Muscle of leg (tissue), 11 donors: Measurements from ENCODE around the gene GIMAP7. TPM values are rescaled to one million over a fixed set of nuclear protein-coding genes. Genes with fewer than 3 reads are reported as not detected.

ENCODE experiments used
- DNase-seq: peaks from one replicate; pipeline ENCODE4 v3.0.0; 2013
- H3K27ac ChIP-seq: one replicate; pipeline ENCODE4 v1.5.1; 2013; ENCODE audit warnings: mild to moderate bottlenecking, low read length, control low read depth
- H3K27me3 ChIP-seq: one replicate; pipeline ENCODE4 v1.6.1; 2013; ENCODE audit warnings: low read length; ENCODE audit not compliant: control insufficient read depth, insufficient read depth
- H3K36me3 ChIP-seq: one replicate; pipeline ENCODE4 v1.6.1; 2013; ENCODE audit warnings: low read length; ENCODE audit not compliant: control insufficient read depth, insufficient read depth
- H3K4me1 ChIP-seq: one replicate; pipeline ENCODE4 v1.6.1; 2013; ENCODE audit warnings: low read length; ENCODE audit not compliant: control insufficient read depth, insufficient read depth
- H3K4me3 ChIP-seq: one replicate; pipeline ENCODE4 v1.5.1; 2013; ENCODE audit warnings: low read length, control low read depth
- H3K9me3 ChIP-seq: replicated peaks from 2 replicates; pipeline ENCODE4 v1.6.1; 2013; ENCODE audit warnings: low read depth, low read length; ENCODE audit not compliant: control insufficient read depth
- WGBS: methylation state at CpG from one replicate; pipeline ENCODE4 v1.1.5; 2013; ENCODE audit warnings: missing lambda C conversion rate; ENCODE audit not compliant: insufficient coverage; 5-methylcytosine and 5-hydroxymethylcytosine counted together
- polyA plus RNA-seq, 8 donors: library from polyadenylated mRNA; unstranded; fragments of 120-200 nt; gene quantifications; one replicate each; pipeline versions ENCODE4 v1.2.1 to v1.2.3, GENCODE V29; 2013; ENCODE audit warnings: inconsistent platforms in 1 of 8, low replicate concordance in 1 of 8; ENCODE audit not compliant: insufficient read length in 8 of 8, insufficient read depth in 1 of 8
- total RNA-seq: library from RNA; stranded (reverse); fragments of 120-200 nt; gene quantifications from one replicate; pipeline ENCODE4 v1.2.4, GENCODE V29; 2013

GIMAP7 gene
- total and polyA plus RNA-seq, 9 donors: 5.9 to 12.8 (median 10.7) TPM

DNA sequence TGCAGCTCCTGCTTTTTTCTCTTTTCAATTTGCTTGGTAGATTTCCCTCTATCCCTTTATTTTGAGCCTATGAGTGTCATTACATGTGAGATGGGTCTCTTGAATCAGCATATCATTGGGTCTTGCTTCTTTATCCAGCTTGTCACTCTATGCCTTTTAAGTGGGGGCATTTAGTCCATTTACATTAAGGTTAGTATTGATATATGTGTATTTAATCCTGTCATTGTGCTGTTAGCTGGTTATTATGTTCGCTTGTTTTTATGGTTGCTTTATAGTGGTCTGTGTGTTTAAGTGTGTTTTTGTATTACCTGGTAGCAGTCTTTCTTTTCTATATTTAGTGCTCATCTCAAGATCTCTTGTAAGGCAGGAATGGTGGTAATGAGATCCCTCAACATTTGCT is 17.0 kb downstream of the GIMAP7 start:
- WGBS: no CpG with 5 or more reads among the region's 1 CpG
- no peaks in the 10 kb centered on the region for H3K4me1 ChIP-seq
- peaks cover 2% of the 10 kb centered on the region for H3K27me3 ChIP-seq
- DNase-seq: no peak
- no peaks in the 10 kb centered on the region for H3K36me3 ChIP-seq
- no peak overlapping the region for H3K4me3 ChIP-seq
- peaks cover 18% of the 10 kb centered on the region for H3K9me3 ChIP-seq
- no peak overlapping the region for H3K27ac ChIP-seq

GRCh38 chr7:150538259-150538658 is 23.6 kb downstream of the GIMAP7 start:
- Histone ChIP-seq H3K27ac (no peak overlapping the region), H3K27me3 (peaks cover 2% of the 10 kb centered on the region), H3K36me3 (no peaks in the 10 kb centered on the region), H3K4me1 (no peaks in the 10 kb centered on the region), H3K4me3 (no peak overlapping the region), H3K9me3 (peaks cover 48% of the 10 kb centered on the region)
- WGBS: no CpG with 5 or more reads among the region's 2 CpGs
- no peak for DNase-seq

GRCh38 chr7:150553163-150553562 is 38.5 kb downstream of the GIMAP7 start:
- H3K27me3 ChIP-seq: no peaks in the 10 kb centered on the region

DNA sequence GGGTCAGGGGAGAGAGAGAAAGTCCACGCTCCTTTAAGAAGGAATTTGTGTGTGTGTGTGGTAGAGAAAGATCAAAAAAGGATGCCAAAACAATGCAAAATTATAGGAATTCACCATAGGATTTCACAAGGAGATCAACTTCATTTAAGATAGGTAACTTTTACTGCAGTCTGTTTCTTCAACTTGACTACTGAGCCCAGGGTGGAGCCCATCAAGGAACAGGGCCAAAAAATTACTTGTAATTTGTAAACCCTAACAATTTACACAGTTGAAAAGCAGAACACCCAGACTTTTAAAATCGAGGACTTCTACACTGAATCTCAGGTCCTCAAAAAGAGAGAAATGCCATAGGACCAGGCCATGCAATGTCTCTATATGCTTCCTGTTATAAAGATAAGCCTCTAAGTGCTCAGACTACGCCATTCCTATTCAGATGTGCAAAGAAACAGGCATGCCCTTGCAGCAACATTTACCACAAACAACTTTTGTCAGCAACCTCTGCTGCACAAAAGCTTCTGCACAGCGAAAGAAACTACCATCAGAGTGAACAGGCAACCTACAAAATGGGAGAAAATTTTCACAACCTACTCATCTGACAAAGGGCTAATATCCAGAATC is 42.0 kb downstream of the GIMAP7 start:
- WGBS: 69% methylated on average over 2 of the region's 4 CpGs

More at GRCh38 chr7:150553163-150553562, 38.5 kb downstream of the GIMAP7 start:
- H3K4me3 ChIP-seq: no peak overlapping the region
- H3K4me1 ChIP-seq: no peaks in the 10 kb centered on the region
- H3K9me3 ChIP-seq: peaks cover 11% of the 10 kb centered on the region
- no peak overlapping the region for H3K27ac ChIP-seq
- no peaks in the 10 kb centered on the region for H3K36me3 ChIP-seq
- no peak for DNase-seq

DNA sequence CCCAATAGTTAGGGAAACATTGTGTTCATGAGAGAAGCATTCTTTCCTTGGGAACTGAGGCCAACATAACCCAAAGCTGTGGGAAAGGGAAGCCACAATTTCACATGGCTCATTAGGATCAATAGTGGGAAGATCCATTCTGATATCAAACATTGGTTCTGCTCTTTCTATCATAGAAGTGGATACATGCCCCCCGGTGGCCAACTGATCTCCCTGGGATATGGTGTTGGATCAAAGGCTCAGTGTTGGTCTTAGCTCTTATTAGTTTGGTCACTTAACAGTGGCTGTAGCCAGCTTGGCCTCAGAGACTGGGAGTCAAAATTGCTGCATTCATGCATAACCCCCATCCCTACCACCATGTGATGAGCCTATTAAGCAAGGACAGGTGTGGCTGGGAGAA is 45.8 kb downstream of the GIMAP7 start:
- H3K27ac ChIP-seq: no peak overlapping the region
- peaks cover 11% of the 10 kb centered on the region for H3K9me3 ChIP-seq
- H3K27me3 ChIP-seq: no peaks in the 10 kb centered on the region
- no peak overlapping the region for H3K4me3 ChIP-seq
- H3K36me3 ChIP-seq: no peaks in the 10 kb centered on the region
- no peak for DNase-seq
- no CpG with 5 or more reads among the region's 1 CpG for WGBS
- H3K4me1 ChIP-seq: no peaks in the 10 kb centered on the region

More for the DNA sequence above, 42.0 kb downstream of the GIMAP7 start:
- H3K27me3 ChIP-seq: no peaks in the 10 kb centered on the region
- H3K9me3 ChIP-seq: peaks cover 11% of the 10 kb centered on the region
- no peak overlapping the region for H3K4me3 ChIP-seq
- no peak overlapping the region for H3K27ac ChIP-seq
- H3K36me3 ChIP-seq: no peaks in the 10 kb centered on the region
- no peaks in the 10 kb centered on the region for H3K4me1 ChIP-seq
- DNase-seq: no peak

DNA sequence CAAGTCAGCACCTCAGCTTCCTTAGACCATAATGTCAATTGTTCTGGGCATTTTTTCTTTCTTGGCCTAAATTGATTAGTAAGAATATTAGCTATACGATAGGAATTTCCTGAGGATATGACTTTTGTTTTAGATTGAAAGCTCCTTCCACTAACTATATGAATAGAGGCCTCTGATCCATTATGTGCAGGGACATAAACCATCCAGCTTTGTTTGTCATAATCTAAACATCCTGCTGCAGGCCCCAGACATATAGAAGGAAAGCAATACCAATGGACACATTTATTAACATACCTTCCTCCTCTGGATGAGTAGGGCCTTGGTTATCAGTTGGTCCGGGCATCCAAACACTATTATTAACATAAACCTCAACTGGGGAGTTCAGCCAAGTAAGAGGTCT is 48.2 kb downstream of the GIMAP7 start:
- Histone ChIP-seq H3K36me3 (no peaks in the 10 kb centered on the region), H3K4me3 (no peak overlapping the region), H3K27ac (no peak overlapping the region), H3K4me1 (no peaks in the 10 kb centered on the region), H3K9me3 (peaks cover 11% of the 10 kb centered on the region), H3K27me3 (no peaks in the 10 kb centered on the region)
- no CpG with 5 or more reads among the region's 2 CpGs for WGBS
- DNase-seq: no peak

DNA sequence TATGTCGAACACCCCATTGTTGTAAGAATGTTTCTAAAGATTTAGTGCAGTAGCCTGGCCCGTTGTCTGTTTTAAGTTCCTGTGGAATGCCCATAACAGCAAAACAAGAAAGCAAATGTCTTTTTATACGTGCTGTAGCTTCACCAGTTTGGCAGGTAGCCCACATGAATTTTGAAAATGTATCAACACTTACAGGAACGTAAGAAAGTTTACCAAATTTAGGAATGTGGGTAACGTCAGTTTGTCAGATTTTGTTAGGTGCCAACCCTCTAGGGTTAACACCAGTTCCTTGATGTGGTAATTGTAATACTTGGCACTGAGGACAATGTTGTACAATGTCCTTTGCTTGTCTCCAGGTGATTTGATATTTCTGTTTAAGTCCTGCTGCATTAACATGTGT is 49.3 kb downstream of the GIMAP7 start:
- WGBS: no CpG with 5 or more reads among the region's 5 CpGs
- H3K9me3 ChIP-seq: peaks cover 11% of the 10 kb centered on the region
- DNase-seq: no peak
- H3K4me1 ChIP-seq: no peaks in the 10 kb centered on the region
- no peaks in the 10 kb centered on the region for H3K36me3 ChIP-seq
- H3K27ac ChIP-seq: no peak overlapping the region
- peaks cover 2% of the 10 kb centered on the region for H3K27me3 ChIP-seq
- H3K4me3 ChIP-seq: no peak overlapping the region

GRCh38 chr7:150564566-150564965 is 49.9 kb downstream of the GIMAP7 start:
- DNase-seq: peak; percentile 21
- Histone ChIP-seq H3K36me3 (no peaks in the 10 kb centered on the region), H3K4me1 (no peaks in the 10 kb centered on the region), H3K9me3 (peaks cover 11% of the 10 kb centered on the region), H3K4me3 (no peak overlapping the region), H3K27me3 (peaks cover 2% of the 10 kb centered on the region), H3K27ac (no peak overlapping the region)
- no CpG with 5 or more reads among the region's 3 CpGs for WGBS

DNA sequence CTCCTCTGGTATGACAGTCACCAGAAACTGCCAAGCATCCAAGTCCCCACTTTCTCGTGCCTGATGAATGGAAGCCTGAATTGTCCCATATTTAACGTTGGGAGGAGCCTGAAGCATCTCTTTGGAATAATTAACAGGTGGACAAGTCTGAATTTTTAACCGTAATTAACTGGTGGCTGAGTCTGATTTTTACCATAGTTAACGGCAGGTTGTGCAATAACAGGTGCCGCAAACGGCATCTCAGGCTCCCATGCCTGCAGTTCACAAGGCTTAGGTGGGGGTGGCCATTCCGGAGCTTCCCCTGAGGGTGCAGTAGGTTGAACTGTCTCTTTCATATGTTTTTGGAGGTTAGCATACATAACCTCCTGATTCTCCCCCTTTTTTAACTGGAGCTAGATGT is 50.6 kb downstream of the GIMAP7 start:
- no peak overlapping the region for H3K4me3 ChIP-seq
- DNase-seq: no peak
- 71% methylated on average over 6 of the region's 7 CpGs for WGBS
- no peak overlapping the region for H3K27ac ChIP-seq
- no peaks in the 10 kb centered on the region for H3K4me1 ChIP-seq
- no peaks in the 10 kb centered on the region for H3K36me3 ChIP-seq
- peaks cover 9% of the 10 kb centered on the region for H3K9me3 ChIP-seq
- H3K27me3 ChIP-seq: peaks cover 2% of the 10 kb centered on the region

GRCh38 chr7:150566123-150566522 is 51.5 kb downstream of the GIMAP7 start:
- Histone ChIP-seq H3K9me3 (peaks cover under 1% of the 10 kb centered on the region), H3K4me3 (no peak overlapping the region), H3K27me3 (peaks cover 2% of the 10 kb centered on the region), H3K4me1 (no peaks in the 10 kb centered on the region), H3K36me3 (no peaks in the 10 kb centered on the region), H3K27ac (no peak overlapping the region)
- no CpG with 5 or more reads among the region's 3 CpGs for WGBS
- no peak for DNase-seq

DNA sequence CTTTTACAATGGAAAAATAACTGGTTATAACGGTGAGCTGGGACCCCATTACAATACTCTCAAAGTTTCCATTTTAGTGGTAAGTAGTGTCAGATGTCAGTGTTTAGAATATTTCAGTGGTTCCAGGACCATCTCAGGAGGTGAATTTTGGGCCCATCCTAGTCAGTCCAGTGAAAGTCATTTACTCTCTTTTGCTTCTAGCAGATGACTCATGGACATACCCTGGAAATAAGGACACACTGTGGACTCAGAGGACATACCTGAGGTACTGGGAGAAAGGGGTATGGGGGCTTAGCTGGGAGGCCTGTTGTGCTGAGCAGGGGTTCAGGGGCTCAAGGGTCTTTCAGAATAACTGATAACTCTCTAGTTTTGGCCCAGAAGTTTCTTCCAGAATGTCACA is 51.9 kb downstream of the GIMAP7 start:
- no peak for DNase-seq
- no peak overlapping the region for H3K27ac ChIP-seq

More for the DNA sequence above, 51.9 kb downstream of the GIMAP7 start:
- H3K27me3 ChIP-seq: peaks cover 2% of the 10 kb centered on the region
- H3K4me3 ChIP-seq: no peak overlapping the region
- H3K9me3 ChIP-seq: no peaks in the 10 kb centered on the region
- WGBS: no CpG with 5 or more reads among the region's 1 CpG
- H3K4me1 ChIP-seq: no peaks in the 10 kb centered on the region
- no peaks in the 10 kb centered on the region for H3K36me3 ChIP-seq
